HepG2 (cell line): ENCODE data around the gene TSSK3. TPM values are rescaled to one million over a fixed set of nuclear protein-coding genes. Genes with fewer than 3 reads are reported as not detected.

Experiments
- ATAC-seq: fragments of 200-7000 bp; cut with Tn5 transposase; 3 replicates; pipeline ENCODE4 v1.9.1; 2020; ENCODE audit warnings: mild to moderate bottlenecking, moderate library complexity
- BruUV-seq: library from RNA; stranded (reverse); fragments of 400-500 nt; replicated peaks from 2 replicates; lab custom pipeline; 2021; lab: Mats Ljungman, UMichigan
- CTCF ChIA-PET: fragments of 300-600 bp; formaldehyde crosslinking; extraction: SDS; loops from one replicate; lab custom pipeline; 2021; ENCODE audit warnings: low total read pairs, inconsistent platforms, low intra/inter-chr PET ratio; lab: Yijun Ruan, JAX
- POLR2A ChIA-PET: fragments of 350-600 bp; sonication (Branson Sonifier 250); formaldehyde crosslinking; loops from one replicate; lab custom pipeline; 2020; ENCODE audit warnings: antibody characterized with exemption, inconsistent platforms; lab: Yijun Ruan, JAX
- DNase-seq: peaks from one replicate; pipeline ENCODE4 v3.0.0-alpha.2; 2015; ENCODE audit warnings: low spot score
- FAIRE-seq: peaks from 3 replicates; lab custom pipeline; 2011; peaks lifted over from hg19 to GRCh38; lab: Jason Lieb, UNC
- H2AFZ ChIP-seq: one replicate; pipeline ENCODE4 v1.6.1; 2011; ENCODE audit warnings: low read length, inconsistent platforms
- H3K27ac ChIP-seq: fragments of 300-600 bp; 3 replicates; pipeline ENCODE4 v1.8.0; 2011; ENCODE audit warnings: mixed run types, mild to moderate bottlenecking, mixed read lengths, low read length, inconsistent platforms; ENCODE audit not compliant: insufficient read depth; ENCODE audit errors: extremely low read length
- H3K27me3 ChIP-seq, 2 experiments: fragments of 200-600 bp in 1 of 2; 2 replicates in 1 of 2; 3 replicates in 1 of 2; pipeline versions ENCODE4 v1.6.0 to v1.8.0; 2011; ENCODE audit warnings: low read length in 2 of 2, mild to moderate bottlenecking in 2 of 2, moderate library complexity in 2 of 2, inconsistent platforms in 1 of 2; ENCODE audit not compliant: insufficient read depth in 2 of 2, control insufficient read depth in 1 of 2
- H3K36me3 ChIP-seq, 2 experiments: fragments of 200-600 bp in 1 of 2; replicated peaks in 1 of 2; 2 replicates in 1 of 2; 3 replicates in 1 of 2; pipeline versions ENCODE4 v1.5.1 to v1.8.0; 2011; ENCODE audit warnings: low read length in 2 of 2, inconsistent platforms in 1 of 2; ENCODE audit not compliant: insufficient read depth in 2 of 2, control insufficient read depth in 1 of 2
- H3K4me1 ChIP-seq: 2 replicates; pipeline ENCODE4 v1.5.1; 2012; ENCODE audit warnings: low read length, inconsistent platforms; ENCODE audit not compliant: insufficient read depth
- H3K4me2 ChIP-seq: 2 replicates; pipeline ENCODE4 v1.6.0; 2011; ENCODE audit warnings: low read depth, low read length, inconsistent platforms
- H3K4me3 ChIP-seq, 3 experiments: fragments of 200-600 bp in 1 of 3; sonication (generic), shearing (Covaris generic) in 1 of 3; replicated peaks in 1 of 3; 2 replicates each; pipeline ENCODE4 v1.5.1; 2011 to 2016; ENCODE audit warnings: low read length in 3 of 3, inconsistent platforms in 2 of 3, low read depth in 2 of 3, mild to moderate bottlenecking in 2 of 3, control low read depth in 1 of 3, mixed read lengths in 1 of 3; ENCODE audit not compliant: insufficient read depth in 1 of 3
- H3K79me2 ChIP-seq: one replicate; pipeline ENCODE4 v1.6.1; 2011; ENCODE audit warnings: low read length, inconsistent platforms; ENCODE audit not compliant: insufficient read depth
- H3K9ac ChIP-seq: 2 replicates; pipeline ENCODE4 v1.6.0; 2011; ENCODE audit warnings: mild to moderate bottlenecking, low read depth, low read length, inconsistent platforms; ENCODE audit not compliant: insufficient read depth
- H3K9me3 ChIP-seq: 2 replicates; pipeline ENCODE4 v1.5.1; 2012; ENCODE audit warnings: mild to moderate bottlenecking, low read length
- H4K20me1 ChIP-seq: 2 replicates; pipeline ENCODE4 v1.6.0; 2011; ENCODE audit warnings: inconsistent platforms, mild to moderate bottlenecking, low read length, moderate library complexity; ENCODE audit not compliant: insufficient read depth
- EP300 ChIP-seq, 3 experiments: sonication (generic) in 1 of 3; formaldehyde crosslinking in 1 of 3; IDR thresholded peaks; 2 replicates each; pipeline versions ENCODE4 v1.5.1 to v1.6.1; 2011 to 2020; ENCODE audit warnings: low read depth in 2 of 3, low read length in 2 of 3, borderline replicate concordance in 1 of 3, improper control_type of control experiment in 1 of 3, mild to moderate bottlenecking in 1 of 3, missing genetic modification reagents in 1 of 3, moderate library complexity in 1 of 3
- FOXK1 ChIP-seq: sonication (generic); formaldehyde crosslinking; IDR thresholded peaks from 2 replicates; pipeline ENCODE4 v1.4.0; 2020; ENCODE audit warnings: low read depth, missing genetic modification reagents, borderline replicate concordance
- HMG20A ChIP-seq: IDR thresholded peaks from 2 replicates; pipeline ENCODE4 v1.6.1; 2016; ENCODE audit warnings: borderline replicate concordance
- RBAK ChIP-seq: sonication (generic); formaldehyde crosslinking; IDR thresholded peaks from 2 replicates; pipeline ENCODE4 v1.5.1; 2020; ENCODE audit warnings: mild to moderate bottlenecking, missing genetic modification reagents
- SIN3B ChIP-seq: fragments of 150-350 bp; IDR thresholded peaks from 2 replicates; pipeline ENCODE4 v1.6.1; 2014; ENCODE audit warnings: low read length
- YY1 ChIP-seq: IDR thresholded peaks from 2 replicates; pipeline ENCODE4 v1.6.1; 2011; ENCODE audit warnings: low read length, low read depth, moderate library complexity, mild to moderate bottlenecking; ENCODE audit not compliant: insufficient read depth, insufficient replicate concordance
- ZBTB40 ChIP-seq, 2 experiments: fragments of 450-650 bp in 1 of 2; sonication (generic) in 1 of 2; formaldehyde crosslinking in 1 of 2; IDR thresholded peaks; 2 replicates each; pipeline versions ENCODE4 v1.6.1 to v1.8.0; 2016 to 2022; ENCODE audit warnings: antibody characterized with exemption in 1 of 2, mild to moderate bottlenecking in 1 of 2, missing genetic modification reagents in 1 of 2
- WGBS: methylation state at CpG from one replicate; pipeline ENCODE4 v1.1.6; 2017; ENCODE audit warnings: low lambda C conversion rate; 5-methylcytosine and 5-hydroxymethylcytosine counted together
- in situ Hi-C: cut with HindIII; loops from 2 replicates; pipeline ENCODE4 v1.10.0; 2017; ENCODE audit warnings: low pct_unique_long_range_greater_than_20kb; ENCODE audit not compliant: extremely low pct_ligation_motif_present
- intact Hi-C: fragments of 100-400 bp; cut with micrococcal nuclease; formaldehyde crosslinking; loops from one replicate; pipeline ENCODE4 v1.10.0; 2022; ENCODE audit not compliant: unreplicated experiment
- polyA plus RNA-seq, 8 experiments: library from polyadenylated mRNA; depleted of rRNA in 3 of 8; stranded (reverse) in 7 of 8; unstranded in 1 of 8; fragments of >200 nt; fragmentation: Illumina TruSeq in 4 of 8; extraction: Trizol in 4 of 8; gene quantifications; 2 replicates each; pipeline versions ENCODE4 v1.2.1 to v1.2.3, GENCODE V29; 2011 to 2016; ENCODE audit warnings: low read depth in 4 of 8, missing spikeins in 1 of 8, mixed read lengths in 1 of 8; ENCODE audit not compliant: insufficient read depth in 1 of 8
- total RNA-seq, 5 experiments: library from RNA; depleted of rRNA; stranded (reverse); fragments of >200 nt; fragmentation: Illumina TruSeq; extraction: Trizol; gene quantifications; 2 replicates each; pipeline ENCODE4 v1.2.3, GENCODE V29; 2016; ENCODE audit warnings: low read depth in 1 of 5
- TF ChIP-seq, protein P1 (sequence below): sonication (generic); formaldehyde crosslinking; IDR thresholded peaks from 2 replicates; pipeline ENCODE4 v1.8.1; 2022; ENCODE audit warnings: low read depth, mild to moderate bottlenecking, missing genetic modification reagents

TSSK3 gene
- total and polyA plus RNA-seq, 2 of the 13 experiments (the other 11 are each of a cell fraction or from before 2014, with no cell fraction given), result 1.0 to 1.1 TPM

GRCh38 chr1:32399843-32400242, 37.5 kb downstream of the TSSK3 start (continued):
- TF ChIP-seq, protein P1, sequence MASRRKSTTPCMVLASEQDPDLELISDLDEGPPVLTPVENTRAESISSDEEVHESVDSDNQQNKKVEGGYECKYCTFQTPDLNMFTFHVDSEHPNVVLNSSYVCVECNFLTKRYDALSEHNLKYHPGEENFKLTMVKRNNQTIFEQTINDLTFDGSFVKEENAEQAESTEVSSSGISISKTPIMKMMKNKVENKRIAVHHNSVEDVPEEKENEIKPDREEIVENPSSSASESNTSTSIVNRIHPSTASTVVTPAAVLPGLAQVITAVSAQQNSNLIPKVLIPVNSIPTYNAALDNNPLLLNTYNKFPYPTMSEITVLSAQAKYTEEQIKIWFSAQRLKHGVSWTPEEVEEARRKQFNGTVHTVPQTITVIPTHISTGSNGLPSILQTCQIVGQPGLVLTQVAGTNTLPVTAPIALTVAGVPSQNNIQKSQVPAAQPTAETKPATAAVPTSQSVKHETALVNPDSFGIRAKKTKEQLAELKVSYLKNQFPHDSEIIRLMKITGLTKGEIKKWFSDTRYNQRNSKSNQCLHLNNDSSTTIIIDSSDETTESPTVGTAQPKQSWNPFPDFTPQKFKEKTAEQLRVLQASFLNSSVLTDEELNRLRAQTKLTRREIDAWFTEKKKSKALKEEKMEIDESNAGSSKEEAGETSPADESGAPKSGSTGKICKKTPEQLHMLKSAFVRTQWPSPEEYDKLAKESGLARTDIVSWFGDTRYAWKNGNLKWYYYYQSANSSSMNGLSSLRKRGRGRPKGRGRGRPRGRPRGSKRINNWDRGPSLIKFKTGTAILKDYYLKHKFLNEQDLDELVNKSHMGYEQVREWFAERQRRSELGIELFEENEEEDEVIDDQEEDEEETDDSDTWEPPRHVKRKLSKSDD (CRISPR knock-in tag), result no peak
- TF ChIP-seq SIN3B (no peak), EP300 (IDR thresholded peaks at IDR 0.05; ENCODE audit: low read depth in 2 of 2, low read length in 2 of 2) (no peak), EP300 (CRISPR knock-in tag; IDR thresholded peaks at IDR 0.05; ENCODE audit: borderline replicate concordance) (no peak), HMG20A (CRISPR knock-in tag) (no peak), FOXK1 (CRISPR knock-in tag) (no peak), RBAK (no peak)

GRCh38 chr1:32400876-32401631, 38.7 kb downstream of the TSSK3 start:
- Histone ChIP-seq H3K36me3 (no peaks in the 10 kb centered on the region), H3K4me1 (peaks cover 13% of the 10 kb centered on the region), H3K27ac (no peak overlapping the region), H2AFZ (peak overlapping the region; percentile 79), H4K20me1 (no peaks in the 10 kb centered on the region), H3K9me3 (no peaks in the 10 kb centered on the region), H3K4me2 (peak overlapping the region; percentile 82), H3K9ac (peak overlapping the region; percentile 35; the same call in 1 of the 2 replicates), H3K27me3 (0 out of 5 replicates have a peak, but pooled peaks cover 0 to 2% of the 10 kb centered on the region in 2 experiments), H3K79me2 (no peaks in the 10 kb centered on the region), H3K4me3 (peak overlapping the region; percentile 22 to 62 (median 46); a peak in 4 of 6 replicates)
- POLR2A ChIA-PET, result interaction anchor here (0.6 to 2.3 kb wide), 3 partner anchors 26 to 237 kb away, joined by 3 to 8 read pairs (median 4); partner anchors contain the start of gene MARCKSL1
- 19% methylated on average over 9 of the region's 13 CpGs for WGBS
- FAIRE-seq (peak; percentile 76), DNase-seq (peak; percentile 66), ATAC-seq (peak; percentile 97)
- no TSS peak for BruUV-seq
- CTCF ChIA-PET, result interaction anchor here (0.9 to 3.0 kb wide), 4 partner anchors 11 to 185 kb away, joined by 3 to 39 read pairs (median 5); no protein-coding TSS in a partner anchor
- in situ Hi-C loops, result no loop called here
- intact Hi-C loops, result loop anchor here (1.0 to 5.0 kb wide), 2 partner anchors 13 to 46 kb away; no protein-coding TSS in a partner anchor
- no peak for TF ChIP-seq ZBTB40 (IDR thresholded peaks at IDR 0.05)
- no peak for TF ChIP-seq ZBTB40 (CRISPR knock-in tag; IDR thresholded peaks at IDR 0.05)
- peak; percentile 8 for TF ChIP-seq YY1
